ENCODE results near the gene ALAS1. TPM values are rescaled to one million over a fixed set of nuclear protein-coding genes. Genes with fewer than 3 reads are reported as not detected.

Gene ALAS1
- total RNA-seq, 1 experiment from 2014 or later, result 89.4 TPM

- DNase-seq (ENCODE audit: low read depth, low spot score) (no peak), ATAC-seq (no peak)
- Histone ChIP-seq H3K4me3 (ENCODE audit: low read depth in 2 of 2, low read length in 2 of 2) (no peak overlapping the region), H3K9me3 (ENCODE audit: control insufficient read depth, insufficient read depth, low read depth, low read length) (no peaks in the 10 kb centered on the region), H3K4me1 (ENCODE audit: control insufficient read depth, insufficient read depth, low read length) (no peaks in the 10 kb centered on the region), H3K36me3 (ENCODE audit: control insufficient read depth, insufficient read depth, low read length) (peaks cover 33% of the 10 kb centered on the region), H3K27ac (ENCODE audit: low read length) (no peak overlapping the region), H3K27me3 (ENCODE audit: control insufficient read depth, insufficient read depth, low read length) (no peaks in the 10 kb centered on the region)
- intact Hi-C loops (cut with micrococcal nuclease; ENCODE audit: unreplicated experiment), result no loop called here
- CTCF ChIA-PET, result no interaction called here
- no peak for TF ChIP-seq SIN3A (IDR thresholded peaks at IDR 0.05; ENCODE audit: borderline replicate concordance, insufficient read depth, low read depth, low read length)
- no peak for TF ChIP-seq REST (IDR thresholded peaks at IDR 0.05; ENCODE audit: insufficient read depth in 1 of 2, low read depth in 2 of 2, low read length in 1 of 2)
- TF ChIP-seq POLR2AphosphoS5 (IDR thresholded peaks at IDR 0.05; ENCODE audit: low read depth, low read length), result no peak
- TF ChIP-seq TCF7L2 (IDR thresholded peaks at IDR 0.05; ENCODE audit: low read depth, low read length), result no peak
- TF ChIP-seq CTCF (IDR thresholded peaks at IDR 0.05), result no peak
- in situ Hi-C loops (cut with HindIII; ENCODE audit: low pct_unique_long_range_greater_than_20kb, low sequenced_read_pairs), result no loop called here
- no TSS peak for BruUV-seq (replicated peaks)
- POLR2A ChIA-PET, result no interaction called here
Observed at GRCh38 chr3:52208556-52208955, 10.6 kb downstream of the ALAS1 start.

GRCh38 chr3:52210037-52210436 is 12.1 kb downstream of the ALAS1 start:
- intact Hi-C loops (cut with micrococcal nuclease; ENCODE audit: unreplicated experiment), result no loop called here
- Histone ChIP-seq H3K27ac (ENCODE audit: low read length) (no peak overlapping the region), H3K4me1 (ENCODE audit: control insufficient read depth, insufficient read depth, low read length) (no peaks in the 10 kb centered on the region), H3K9me3 (ENCODE audit: control insufficient read depth, insufficient read depth, low read depth, low read length) (no peaks in the 10 kb centered on the region), H3K4me3 (ENCODE audit: low read depth in 2 of 2, low read length in 2 of 2) (no peak overlapping the region), H3K36me3 (ENCODE audit: control insufficient read depth, insufficient read depth, low read length) (peaks cover 32% of the 10 kb centered on the region), H3K27me3 (ENCODE audit: control insufficient read depth, insufficient read depth, low read length) (no peaks in the 10 kb centered on the region)
- TF ChIP-seq SIN3A (IDR thresholded peaks at IDR 0.05; ENCODE audit: borderline replicate concordance, insufficient read depth, low read depth, low read length), result no peak
- TF ChIP-seq REST (IDR thresholded peaks at IDR 0.05; ENCODE audit: insufficient read depth in 1 of 2, low read depth in 2 of 2, low read length in 1 of 2), result no peak
- TF ChIP-seq CTCF (IDR thresholded peaks at IDR 0.05), result no peak
- TF ChIP-seq TCF7L2 (IDR thresholded peaks at IDR 0.05; ENCODE audit: low read depth, low read length), result no peak
- TF ChIP-seq POLR2AphosphoS5 (IDR thresholded peaks at IDR 0.05; ENCODE audit: low read depth, low read length), result no peak
- no peak for ATAC-seq
- ChIA-PET CTCF (no interaction called here), POLR2A (no interaction called here)
- no TSS peak for BruUV-seq (replicated peaks)
- in situ Hi-C loops (cut with HindIII; ENCODE audit: low pct_unique_long_range_greater_than_20kb, low sequenced_read_pairs), result no loop called here
- no peak for DNase-seq (ENCODE audit: low read depth, low spot score)
